Measurements from ENCODE around the gene ZCWPW2.

ZCWPW2 gene

DNA sequence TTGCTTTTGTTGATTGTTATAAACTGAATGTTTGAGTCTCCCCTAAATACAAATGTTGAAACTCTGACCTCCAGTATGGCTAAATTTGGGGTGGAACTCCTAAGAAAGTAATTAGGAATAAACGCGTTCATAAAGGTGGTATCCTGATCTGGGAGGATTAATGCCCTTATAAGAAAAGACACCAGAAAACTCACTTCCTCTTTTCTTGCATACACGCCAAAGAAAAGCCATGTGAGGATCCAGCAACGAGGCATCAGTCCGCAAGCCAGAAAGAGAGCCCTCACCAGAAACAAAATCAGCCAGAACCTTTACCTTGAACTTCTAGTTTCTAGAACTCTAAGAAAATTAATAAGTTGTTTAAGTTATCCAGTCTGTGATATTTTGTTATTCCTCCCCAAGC, 37.5 kb downstream of the ZCWPW2 start:
- DNase-seq: no peak

DNA sequence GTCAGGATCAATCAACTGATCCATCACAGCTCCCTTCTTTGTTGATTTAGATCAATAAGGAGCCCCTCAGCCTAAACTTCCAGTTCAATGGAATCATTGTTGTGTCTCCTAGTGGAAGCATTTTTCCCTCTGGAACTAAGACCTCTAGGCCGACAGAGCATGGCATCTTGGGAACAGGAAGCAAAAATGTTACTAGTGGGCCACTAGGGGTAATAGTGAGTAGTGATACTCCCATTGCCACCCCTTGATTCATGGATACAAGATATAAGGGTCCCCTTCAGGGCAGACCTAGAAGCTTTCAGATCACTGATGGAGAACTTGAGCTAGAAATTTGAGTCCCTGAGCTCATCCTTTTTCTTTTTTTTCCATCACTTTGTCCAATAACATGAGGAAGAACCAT, 40.5 kb downstream of the ZCWPW2 start:
- no peak for DNase-seq

DNA sequence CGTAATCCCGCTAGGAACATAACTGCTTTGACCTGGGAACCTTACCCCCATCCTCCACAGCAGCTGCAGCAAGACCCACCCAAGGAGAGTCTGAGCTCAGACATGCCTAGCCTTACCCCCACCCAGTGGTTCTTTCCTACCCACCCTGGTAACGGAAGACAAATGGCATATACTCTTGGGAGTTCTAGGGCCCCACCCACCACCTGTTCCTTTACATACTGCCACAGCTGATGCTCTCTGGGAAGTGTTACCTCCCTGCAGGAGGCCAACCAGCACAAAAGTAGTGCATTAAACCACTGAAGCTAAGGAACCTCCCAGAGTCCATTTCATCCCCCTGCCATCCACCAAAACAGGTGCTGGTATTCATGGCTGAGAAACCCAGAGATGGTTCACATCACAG, 50.7 kb downstream of the ZCWPW2 start:
- DNase-seq: peak in 1 of 2 experiments; percentile 8

DNA sequence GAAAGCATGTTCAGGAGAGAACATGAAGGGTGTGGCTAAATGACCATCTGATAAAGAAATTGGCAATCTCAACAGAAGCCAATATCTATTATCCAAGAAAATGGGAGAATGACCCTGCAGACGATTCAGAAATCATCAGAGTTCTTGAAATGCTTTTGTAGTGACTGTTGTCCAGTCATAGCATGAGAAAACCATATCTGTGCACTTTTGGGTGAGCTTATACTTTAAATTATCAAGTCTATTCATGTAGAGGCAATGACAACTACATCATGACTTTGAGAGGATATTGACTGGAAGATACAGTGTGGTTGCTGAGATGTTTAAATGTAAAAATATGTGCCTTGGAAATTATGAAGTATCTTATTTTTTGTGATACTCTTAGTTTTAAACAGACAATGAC, 57.7 kb downstream of the ZCWPW2 start:
- DNase-seq: no peak

DNA sequence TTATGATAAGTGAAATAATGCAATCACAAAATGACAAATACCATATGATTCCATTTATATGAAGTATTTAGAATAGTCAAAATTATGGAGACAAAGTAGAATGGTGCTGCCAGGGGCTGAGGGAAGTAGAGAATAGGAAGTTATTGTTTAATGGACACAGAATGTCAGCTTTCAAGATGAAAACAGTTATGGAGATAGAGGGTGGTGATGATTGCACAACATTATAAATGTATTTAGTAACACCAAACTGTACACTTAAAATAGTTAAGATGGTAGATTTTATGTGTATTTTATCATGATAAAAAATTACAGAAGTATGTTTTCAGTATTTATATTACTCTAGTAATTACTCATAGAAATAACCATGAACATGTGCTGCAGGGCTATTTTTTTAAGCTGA, 100.9 kb downstream of the ZCWPW2 start:
- DNase-seq: no peak

DNA sequence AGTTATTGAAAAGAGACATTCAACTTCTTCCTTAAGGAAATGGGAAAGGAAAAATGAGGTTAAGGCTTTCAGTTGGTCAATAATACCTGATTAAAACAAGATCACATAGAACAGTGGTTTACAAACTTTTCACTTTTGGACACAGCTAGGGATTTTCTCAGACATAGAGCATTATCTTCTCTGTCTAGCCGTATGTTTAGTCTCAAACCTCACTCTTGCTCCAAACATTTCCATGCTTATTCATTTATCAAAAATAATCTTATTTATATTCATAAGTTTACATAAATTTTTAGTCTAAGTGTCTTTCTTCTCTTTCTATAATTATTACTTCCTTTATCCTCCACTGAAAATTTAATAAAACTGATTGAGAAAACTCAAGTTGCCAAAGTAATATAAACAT, 114.3 kb downstream of the ZCWPW2 start:
- no peak for DNase-seq

DNA sequence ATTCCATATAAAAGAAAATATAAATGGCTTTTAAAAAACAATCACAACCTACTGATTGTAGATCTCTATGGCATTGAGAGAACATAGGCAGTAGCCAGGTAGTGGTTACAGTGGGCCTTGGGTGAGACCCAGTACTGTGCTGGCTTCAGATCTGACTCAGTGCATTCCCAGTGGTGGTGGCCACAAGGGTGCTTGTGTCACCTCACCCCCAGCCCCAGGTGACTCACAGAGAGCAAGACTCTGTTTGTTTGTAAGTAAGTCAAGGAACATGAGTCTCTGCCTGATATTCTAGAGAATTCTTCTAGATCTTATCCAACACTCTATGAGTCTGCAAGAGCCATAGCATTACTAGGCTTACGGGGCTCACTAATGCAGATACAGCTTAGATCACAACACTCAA, 118.9 kb downstream of the ZCWPW2 start:
- no peak for DNase-seq

DNA sequence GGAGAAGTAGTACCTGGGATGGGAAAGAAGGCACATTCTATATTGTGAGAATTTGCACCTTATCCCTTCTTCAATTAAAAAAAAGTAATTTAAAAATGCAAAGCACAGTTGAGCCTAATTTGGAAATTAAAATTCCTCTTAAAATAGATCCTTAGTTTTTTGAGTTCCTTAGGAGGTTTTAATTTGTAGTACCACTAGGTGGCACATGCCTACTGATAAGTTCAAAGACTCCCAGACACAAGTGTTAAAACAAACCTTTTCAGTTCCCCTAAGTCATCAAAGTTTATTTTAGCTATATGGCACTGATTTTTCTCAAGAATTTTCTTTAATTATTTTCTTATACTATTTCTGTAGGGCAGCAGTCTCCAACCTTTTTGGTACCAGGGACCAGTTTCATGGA, 127.7 kb downstream of the ZCWPW2 start:
- peak; percentile 29 to 52 for DNase-seq

DNA sequence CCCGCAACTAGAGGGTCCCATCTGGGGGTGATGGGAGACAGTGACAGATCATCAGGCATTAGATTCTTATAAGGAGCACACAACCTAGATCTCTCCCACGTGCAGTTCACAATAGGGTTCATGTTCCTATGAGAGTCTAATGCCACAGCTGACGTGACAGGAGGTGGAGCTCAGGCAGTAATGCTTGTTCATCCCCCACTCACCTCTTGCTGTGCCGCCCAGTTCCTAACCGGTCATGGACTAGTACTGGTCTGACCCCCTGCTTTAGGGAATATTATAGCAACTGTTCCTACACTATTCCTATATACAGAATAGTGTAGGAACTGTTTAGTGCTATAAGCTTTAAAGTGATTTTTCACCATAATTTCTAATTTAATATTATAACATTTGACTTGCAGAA, 128.2 kb downstream of the ZCWPW2 start:
- no peak for DNase-seq

DNA sequence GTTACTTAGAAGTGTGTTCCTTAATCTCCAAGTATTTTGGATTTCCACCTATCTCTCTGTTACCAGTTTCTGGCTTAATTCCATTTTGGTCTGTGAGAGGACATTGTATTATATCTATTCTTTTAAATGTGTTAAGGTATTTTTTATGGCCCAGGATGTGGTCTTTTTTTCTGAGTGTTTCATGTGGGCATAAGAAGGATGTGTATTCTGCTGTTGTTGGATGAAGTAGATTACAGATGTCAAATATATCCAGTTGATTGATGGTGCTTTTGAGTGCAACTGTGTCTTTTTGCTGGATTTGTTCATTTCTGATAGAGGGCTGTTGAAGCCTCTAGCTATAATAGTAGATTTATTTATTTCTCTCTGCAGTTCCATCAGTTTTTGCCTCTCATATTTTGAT, 136.6 kb downstream of the ZCWPW2 start:
- DNase-seq: no peak

DNA sequence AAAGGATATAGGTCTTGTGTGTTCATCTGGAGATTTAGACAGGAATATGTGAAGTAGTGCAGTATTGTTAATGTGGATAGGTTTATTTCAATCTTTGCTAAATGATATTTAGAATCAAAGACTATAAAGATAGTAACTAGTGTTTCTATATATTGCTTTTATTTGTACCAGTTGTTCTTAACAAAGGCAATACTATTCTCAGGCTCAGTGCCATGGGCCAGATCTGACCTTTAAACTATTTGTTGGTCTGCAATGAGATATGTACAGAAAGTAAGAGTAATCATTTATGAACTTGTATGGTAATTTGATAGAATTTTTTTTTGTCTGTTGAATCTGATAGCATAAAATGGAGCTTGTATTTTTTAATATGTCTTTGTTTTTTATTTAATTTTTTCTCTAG, 146.8 kb downstream of the ZCWPW2 start:
- no peak for DNase-seq

DNA sequence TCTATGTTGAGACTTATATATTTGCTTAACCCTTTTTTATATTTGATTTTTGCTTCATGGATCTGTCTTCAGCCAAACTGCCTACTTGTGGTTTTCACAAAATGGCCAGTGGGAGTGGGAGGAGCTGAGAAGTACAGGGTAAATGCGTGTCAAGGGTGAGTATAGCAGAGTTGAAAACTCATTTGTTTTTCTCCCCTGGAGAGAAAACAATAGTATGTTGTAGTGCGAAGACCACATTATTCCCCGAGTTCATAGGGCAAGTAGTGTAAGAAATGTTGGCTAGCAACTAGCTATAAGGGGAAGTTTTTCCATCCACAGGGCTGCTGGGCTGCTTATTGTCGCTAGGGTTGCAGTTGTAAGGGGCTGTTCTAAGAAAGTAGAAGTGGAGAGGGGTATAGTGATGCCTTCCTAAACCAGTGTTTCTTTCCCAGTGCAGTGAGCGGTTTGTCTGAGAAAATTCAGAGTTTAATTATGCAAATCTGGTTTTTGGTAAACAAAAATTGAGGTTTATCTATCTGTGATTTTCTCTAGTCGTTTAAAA, 153.9 kb downstream of the ZCWPW2 start:
- no peak for DNase-seq

DNA sequence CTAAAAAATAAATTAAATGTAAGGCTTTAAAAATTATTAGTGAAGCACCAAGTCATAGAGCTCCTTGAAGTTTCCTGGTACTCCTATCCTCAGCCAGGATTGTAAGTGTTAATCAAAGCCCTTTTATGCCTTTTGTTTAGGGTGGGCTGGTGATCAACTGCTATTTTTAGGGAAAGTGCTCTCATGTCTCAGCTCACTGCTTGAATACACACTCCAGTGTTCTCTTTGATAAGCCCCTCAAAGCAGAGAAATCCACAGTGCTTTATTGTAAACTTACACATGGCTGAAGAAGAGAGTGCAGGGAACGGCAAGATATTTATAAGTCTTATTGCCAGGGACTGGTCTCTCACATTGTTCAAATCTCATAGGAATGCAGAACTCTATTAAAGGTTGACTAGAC, 156.5 kb downstream of the ZCWPW2 start:
- no peak for DNase-seq

DNA sequence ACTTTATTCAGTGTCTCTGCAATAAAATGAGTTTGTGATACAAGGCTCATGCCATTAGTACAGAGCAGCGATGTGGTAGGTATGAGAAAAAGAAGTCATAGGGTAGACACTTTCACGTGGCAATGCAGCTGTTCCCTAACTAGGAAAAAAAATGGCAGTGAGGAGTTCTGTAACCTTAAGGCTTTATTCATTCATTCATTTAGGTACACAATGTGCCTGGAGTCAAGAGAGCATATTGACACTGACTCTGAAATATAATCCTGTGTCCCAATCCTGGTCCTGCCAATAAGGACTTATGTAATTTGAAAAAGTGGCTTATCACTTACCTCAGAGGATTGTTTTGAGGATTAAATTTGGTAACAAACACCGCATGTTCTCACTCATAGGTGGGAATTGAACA, 173.1 kb downstream of the ZCWPW2 start:
- peak in 1 of 2 experiments; percentile 12 for DNase-seq

DNA sequence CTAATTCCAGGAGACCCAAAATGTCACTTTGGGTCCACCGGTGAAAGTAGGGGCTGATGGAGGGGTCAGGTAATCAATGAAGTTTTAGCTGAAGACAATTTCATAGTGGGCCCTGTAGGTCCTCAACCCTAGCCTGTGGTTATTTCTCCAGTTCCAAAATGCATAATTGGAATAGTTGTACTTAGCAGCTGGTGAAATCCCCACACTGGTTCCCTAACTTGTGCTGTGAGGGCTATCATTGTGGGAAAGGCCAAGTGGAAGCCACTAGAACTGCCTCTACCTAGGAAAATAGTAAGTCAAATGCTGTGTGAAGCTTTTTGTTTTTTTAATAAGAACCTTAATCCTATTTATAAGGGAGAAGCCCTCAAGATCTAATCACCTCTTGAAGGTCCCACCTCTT, 193.8 kb downstream of the ZCWPW2 start:
- DNase-seq: no peak

DNA sequence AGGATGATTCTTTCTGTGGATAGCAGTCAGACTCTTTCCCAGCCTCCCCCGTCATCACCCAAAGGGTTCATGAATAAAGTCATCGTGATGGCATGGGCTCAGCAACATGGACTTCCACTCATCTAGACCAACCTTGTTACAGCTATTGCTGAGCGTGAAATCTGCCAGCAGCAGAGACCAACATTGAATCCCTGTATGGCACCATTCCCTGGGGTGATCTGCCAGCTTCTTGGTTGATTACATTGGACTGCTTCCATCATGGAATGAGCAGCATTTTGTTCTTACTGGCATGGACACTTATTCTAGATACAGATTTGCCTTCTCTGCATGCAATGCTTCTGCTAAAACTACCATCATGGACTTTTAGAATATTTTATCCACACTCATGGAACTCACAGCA, 195.7 kb downstream of the ZCWPW2 start:
- DNase-seq: no peak

DNA sequence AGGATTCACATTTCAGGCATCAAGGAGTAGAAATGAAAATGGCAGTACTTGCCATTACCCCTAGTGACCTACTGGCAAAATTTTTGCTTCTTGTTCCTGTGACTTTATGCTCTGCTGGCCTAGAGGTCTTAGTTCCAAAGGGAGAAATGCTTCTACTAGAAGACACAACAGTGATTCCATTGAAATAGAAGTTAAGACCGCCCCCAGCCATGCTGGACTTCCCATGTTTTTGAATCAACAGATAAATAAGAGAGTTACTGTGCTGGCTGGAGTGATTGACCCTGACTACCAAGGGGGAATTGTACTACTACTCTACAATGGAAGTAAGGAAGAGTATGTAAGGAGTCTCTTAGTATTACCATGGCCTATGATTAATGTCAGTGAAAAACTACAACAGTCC, 196.3 kb downstream of the ZCWPW2 start:
- no peak for DNase-seq

DNA sequence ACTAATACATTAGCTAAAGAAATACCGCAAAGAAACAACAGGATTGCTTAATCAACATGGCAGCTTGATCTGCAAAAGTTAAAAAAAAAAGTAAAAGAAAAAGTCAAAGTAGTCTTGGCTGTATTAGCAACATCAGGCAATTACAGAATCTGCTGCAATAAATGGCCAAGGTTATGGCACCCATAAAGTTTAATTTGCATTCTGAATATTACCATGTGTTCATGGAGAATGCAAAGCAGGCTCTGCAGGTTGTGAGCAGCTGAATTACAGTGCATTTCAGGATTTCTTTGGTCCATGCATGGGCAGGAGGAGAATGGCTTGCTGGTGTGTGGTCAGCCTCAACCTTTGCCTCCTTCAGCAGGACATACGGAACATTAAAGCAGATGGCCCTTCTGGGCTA, 199.2 kb downstream of the ZCWPW2 start:
- no peak for DNase-seq

DNA sequence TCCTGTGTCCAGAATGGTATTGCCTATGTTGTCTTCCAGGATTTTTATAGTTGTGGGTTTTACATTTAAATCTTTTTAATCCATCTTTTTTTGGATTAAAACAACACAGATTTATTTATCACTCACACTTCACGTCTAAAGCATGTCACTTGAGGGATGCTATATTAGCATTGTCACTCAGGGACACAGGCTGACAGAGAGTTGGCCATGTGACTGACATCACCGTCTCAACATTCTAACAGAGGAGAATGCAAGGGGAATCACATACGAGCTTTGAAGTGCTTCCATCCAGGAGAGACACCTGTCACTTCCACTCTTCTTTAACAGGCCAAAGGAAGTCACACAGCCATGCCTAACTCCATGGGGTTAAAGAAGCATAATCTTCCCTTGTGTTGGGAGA, 204.7 kb downstream of the ZCWPW2 start:
- DNase-seq: no peak

DNA sequence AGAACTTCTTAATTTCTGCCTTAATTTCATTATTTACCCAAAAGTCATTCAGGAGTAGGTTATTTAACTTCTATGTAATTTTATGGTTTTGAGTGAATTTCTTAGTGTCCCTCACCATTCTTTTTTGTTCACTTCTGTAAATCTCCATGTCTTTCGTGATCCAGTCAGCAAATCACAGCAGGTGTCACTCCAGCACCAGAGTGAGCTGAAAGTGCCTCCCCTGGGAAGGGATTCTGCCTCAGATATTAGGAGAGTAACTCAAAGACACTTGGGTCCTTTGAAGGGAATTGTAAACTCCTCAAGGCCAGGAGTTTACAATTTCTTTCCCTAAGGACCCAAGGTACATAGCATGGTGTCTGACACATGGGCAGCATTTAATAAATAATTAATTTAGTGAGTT, 207.7 kb downstream of the ZCWPW2 start:
- DNase-seq: no peak

DNA sequence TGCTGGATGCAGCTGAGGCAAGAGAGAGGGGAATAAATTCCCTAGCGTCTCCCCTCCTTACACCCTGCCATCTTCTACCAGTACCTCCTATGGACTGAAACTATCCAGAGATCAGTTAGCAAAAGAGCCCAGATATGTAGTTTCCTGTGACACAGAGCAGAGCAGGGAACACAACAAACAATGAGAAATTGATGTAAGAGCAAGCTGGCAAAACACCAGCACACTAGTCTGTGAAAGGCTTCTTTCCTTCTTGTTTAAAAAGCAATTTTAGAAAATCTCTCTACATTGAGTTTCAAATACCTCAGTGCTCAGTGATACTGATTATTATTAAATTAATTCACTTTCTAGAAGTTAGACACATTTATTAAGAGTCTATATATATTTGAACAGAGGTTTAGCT, 215.7 kb downstream of the ZCWPW2 start:
- DNase-seq: no peak

DNA sequence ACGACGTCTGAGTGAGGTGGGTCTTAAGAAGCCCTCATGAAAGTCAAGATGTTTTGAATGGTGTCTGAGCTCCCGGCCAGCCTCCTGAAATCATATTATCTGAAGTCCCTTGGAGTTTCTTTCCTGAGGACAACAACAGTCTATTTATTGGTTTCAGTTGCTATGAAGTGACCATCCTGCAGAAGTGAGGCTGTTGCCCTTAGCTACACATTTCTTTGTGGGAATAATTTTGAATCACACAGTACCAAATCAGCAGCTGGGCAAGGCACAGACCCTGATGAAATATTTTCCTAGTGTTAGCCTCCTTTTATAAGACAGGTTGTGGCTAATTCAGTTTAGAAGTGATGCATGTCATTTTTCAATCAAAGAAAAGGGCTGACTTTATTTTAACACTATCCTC, 220.8 kb downstream of the ZCWPW2 start:
- DNase-seq: no peak

DNA sequence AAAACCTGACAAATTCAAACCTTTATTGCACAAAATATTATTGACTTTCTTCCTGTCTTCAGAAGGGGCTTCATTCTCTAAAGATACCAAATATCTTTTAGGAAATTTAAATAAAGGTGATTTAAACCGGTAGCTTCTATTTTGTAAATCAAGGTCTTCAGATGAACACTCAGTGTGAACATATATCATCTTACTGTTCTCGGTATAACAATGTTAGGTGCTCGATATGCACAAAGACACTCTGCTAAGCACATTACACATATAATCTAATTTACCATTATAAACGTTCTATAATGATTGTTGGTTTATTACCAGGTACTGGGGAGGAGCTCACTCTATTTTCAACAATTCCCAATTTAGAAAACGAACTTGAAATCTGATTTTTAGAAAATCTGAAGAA, 225.5 kb downstream of the ZCWPW2 start:
- DNase-seq: no peak

DNA sequence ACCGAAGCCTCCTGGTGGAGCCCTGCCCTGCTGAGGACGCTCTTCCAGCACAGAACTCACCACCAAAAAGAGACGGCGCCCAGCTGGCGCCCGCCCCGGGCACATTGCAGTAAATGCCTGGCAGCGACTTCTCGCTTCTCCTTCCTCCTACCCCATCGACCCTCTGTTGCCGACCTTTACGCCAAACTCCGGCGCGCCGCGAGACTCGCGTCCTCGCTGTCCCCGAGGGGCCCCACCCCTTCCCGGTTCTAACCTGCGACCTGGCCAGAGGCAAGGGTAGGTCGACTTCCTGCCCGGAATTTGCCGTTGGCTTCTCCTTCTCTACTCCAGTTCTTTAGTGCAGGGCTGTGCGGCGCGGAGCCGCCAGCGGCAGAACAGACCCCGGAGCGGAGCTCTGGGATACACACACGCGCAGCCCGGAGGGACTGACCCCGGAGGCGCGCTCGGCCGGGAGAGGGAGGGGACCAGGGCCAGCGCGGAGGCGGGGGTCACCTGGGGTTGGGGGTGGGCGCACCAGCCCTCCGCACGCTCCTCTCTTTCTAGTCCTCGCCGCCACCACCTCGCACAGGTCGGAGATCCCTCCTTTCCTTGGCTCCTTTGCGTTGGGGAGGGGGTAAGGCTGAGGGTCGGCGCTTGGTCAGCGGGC, 226.7 kb downstream of the ZCWPW2 start:
- peak; percentile 19 to 63 for DNase-seq

All from NCI-H524 (cell line).